ENCODE data around the gene TICAM2.

Gene TICAM2

DNA sequence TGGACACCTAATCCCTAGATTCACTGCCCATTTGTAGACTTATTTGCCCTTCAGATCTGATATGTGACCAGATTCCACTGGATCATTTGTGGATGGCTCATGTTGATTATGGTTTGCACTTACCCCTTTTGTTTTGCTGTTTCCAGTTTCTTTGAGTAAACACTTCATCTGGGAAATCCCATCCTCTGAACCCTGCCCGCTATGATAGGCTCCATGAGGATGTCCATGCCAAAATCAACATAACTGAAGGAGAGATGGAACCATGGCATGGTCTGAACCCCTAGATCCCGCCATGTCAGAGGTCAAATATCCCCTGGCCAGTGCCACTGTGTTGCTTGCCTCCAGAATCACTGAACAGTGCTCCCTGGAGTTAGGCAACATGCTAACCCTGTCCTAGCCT is 46.0 kb downstream of the TICAM2 start:
- Histone ChIP-seq H3K4me3 (ENCODE audit: low read depth in 1 of 2, low read length in 2 of 2) (no peak overlapping the region), H3K36me3 (ENCODE audit: control insufficient read depth in 1 of 2, insufficient read depth in 2 of 2, low read length in 2 of 2) (no peaks in the 10 kb centered on the region), H3K27ac (ENCODE audit: low read depth, low read length) (no peak overlapping the region), H3K9ac (ENCODE audit: low read depth in 1 of 2, low read length in 2 of 2) (no peak overlapping the region), H3K27me3 (ENCODE audit: control insufficient read depth in 1 of 2, insufficient read depth in 2 of 2, low read length in 2 of 2) (no peaks in the 10 kb centered on the region), H3K4me1 (ENCODE audit: control insufficient read depth in 1 of 2, insufficient read depth in 2 of 2, low read length in 2 of 2) (peaks cover 0 to 8% of the 10 kb centered on the region in 2 donors), H3K9me3 (ENCODE audit: control insufficient read depth in 1 of 2, low read length in 2 of 2) (no peaks in the 10 kb centered on the region)

DNA sequence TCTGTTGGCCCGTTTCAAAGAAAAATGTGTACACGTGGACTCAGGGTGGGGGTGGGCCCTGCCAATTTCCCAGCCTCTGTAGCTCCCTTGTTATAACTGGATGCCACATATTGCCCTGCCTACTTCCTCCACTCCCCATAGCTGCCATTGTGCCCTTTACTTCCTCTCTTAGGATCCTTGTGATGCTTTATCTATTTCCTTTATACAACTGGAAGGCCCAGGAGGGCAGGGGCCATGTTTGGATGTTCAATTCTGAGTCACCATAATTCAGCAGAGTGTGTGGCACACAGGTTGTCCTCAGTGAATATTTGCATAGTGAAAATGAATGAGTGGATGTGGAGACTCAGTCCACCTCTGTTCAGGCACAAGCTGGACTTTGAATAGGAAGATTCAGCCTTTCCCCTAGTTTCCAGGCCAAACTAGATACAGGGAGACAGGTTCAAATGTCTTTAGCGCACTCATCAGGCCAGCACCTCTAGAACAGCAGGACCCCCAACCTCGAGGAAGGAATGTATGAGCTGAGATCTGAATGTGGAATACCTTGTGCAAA is 47.1 kb downstream of the TICAM2 start:
- Histone ChIP-seq H3K36me3 (ENCODE audit: control insufficient read depth in 1 of 2, insufficient read depth in 2 of 2, low read length in 2 of 2) (no peaks in the 10 kb centered on the region), H3K9ac (ENCODE audit: low read depth in 1 of 2, low read length in 2 of 2) (no peak overlapping the region), H3K27me3 (ENCODE audit: control insufficient read depth in 1 of 2, insufficient read depth in 2 of 2, low read length in 2 of 2) (no peaks in the 10 kb centered on the region), H3K4me3 (ENCODE audit: low read depth in 1 of 2, low read length in 2 of 2) (no peak overlapping the region), H3K9me3 (ENCODE audit: control insufficient read depth in 1 of 2, low read length in 2 of 2) (no peaks in the 10 kb centered on the region), H3K27ac (ENCODE audit: low read depth, low read length) (no peak overlapping the region), H3K4me1 (ENCODE audit: control insufficient read depth in 1 of 2, insufficient read depth in 2 of 2, low read length in 2 of 2) (peaks cover 0 to 8% of the 10 kb centered on the region in 2 donors)

DNA sequence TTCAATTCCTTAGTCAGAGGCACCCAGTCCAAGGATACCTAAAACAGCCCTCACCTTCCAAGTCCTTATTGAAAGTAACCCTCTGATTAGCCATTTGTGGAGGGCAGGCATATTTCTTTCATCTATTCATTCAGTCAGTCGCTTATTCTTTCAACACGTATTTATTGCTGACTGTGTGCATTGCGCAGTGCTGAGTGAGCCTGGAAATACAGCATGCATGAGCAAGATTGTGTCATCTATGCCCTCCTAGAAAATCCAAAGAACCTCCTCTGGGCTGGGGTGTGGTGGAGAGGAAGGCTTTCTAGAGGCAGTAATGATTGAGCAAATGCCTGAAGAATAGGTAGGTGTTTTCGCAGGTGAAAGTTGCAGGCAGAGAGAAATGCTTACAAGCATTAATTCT is 49.2 kb downstream of the TICAM2 start:
- Histone ChIP-seq H3K4me3 (ENCODE audit: low read depth in 1 of 2, low read length in 2 of 2) (no peak overlapping the region), H3K27ac (ENCODE audit: low read depth, low read length) (no peak overlapping the region), H3K9ac (ENCODE audit: low read depth in 1 of 2, low read length in 2 of 2) (no peak overlapping the region), H3K36me3 (ENCODE audit: control insufficient read depth in 1 of 2, insufficient read depth in 2 of 2, low read length in 2 of 2) (no peaks in the 10 kb centered on the region), H3K9me3 (ENCODE audit: control insufficient read depth in 1 of 2, low read length in 2 of 2) (no peaks in the 10 kb centered on the region), H3K27me3 (ENCODE audit: control insufficient read depth in 1 of 2, insufficient read depth in 2 of 2, low read length in 2 of 2) (no peaks in the 10 kb centered on the region), H3K4me1 (ENCODE audit: control insufficient read depth in 1 of 2, insufficient read depth in 2 of 2, low read length in 2 of 2) (peaks cover 0 to 4% of the 10 kb centered on the region in 2 donors)

DNA sequence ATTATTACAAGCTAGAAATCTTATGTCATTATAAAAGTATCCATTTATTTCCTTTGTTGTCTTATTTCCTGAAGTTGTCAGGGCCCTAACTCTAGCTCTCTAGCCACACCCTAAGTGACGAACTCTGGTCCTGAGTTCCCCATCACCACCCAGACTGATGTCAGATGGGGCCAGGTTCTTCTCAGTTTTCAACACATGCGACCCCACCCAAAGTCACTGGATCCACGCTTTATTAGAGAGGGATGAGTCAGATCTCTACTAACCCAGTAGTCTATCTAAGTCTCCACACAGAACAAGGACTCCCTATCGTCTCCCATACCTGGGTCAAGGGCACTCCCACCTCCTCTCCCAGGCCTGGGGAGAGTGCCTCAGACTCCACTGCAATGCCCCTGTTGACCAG is 50.9 kb downstream of the TICAM2 start:
- H3K27me3 ChIP-seq (ENCODE audit: control insufficient read depth in 1 of 2, insufficient read depth in 2 of 2, low read length in 2 of 2): no peaks in the 10 kb centered on the region
- no peak overlapping the region for H3K9ac ChIP-seq (ENCODE audit: low read depth in 1 of 2, low read length in 2 of 2)
- H3K9me3 ChIP-seq (ENCODE audit: control insufficient read depth in 1 of 2, low read length in 2 of 2): peaks cover 0 to 3% of the 10 kb centered on the region in 2 donors
- no peak overlapping the region for H3K27ac ChIP-seq (ENCODE audit: low read depth, low read length)
- no peaks in the 10 kb centered on the region for H3K36me3 ChIP-seq (ENCODE audit: control insufficient read depth in 1 of 2, insufficient read depth in 2 of 2, low read length in 2 of 2)
- H3K4me1 ChIP-seq (ENCODE audit: control insufficient read depth in 1 of 2, insufficient read depth in 2 of 2, low read length in 2 of 2): no peaks in the 10 kb centered on the region
- H3K4me3 ChIP-seq (ENCODE audit: low read depth in 1 of 2, low read length in 2 of 2): no peak overlapping the region

DNA sequence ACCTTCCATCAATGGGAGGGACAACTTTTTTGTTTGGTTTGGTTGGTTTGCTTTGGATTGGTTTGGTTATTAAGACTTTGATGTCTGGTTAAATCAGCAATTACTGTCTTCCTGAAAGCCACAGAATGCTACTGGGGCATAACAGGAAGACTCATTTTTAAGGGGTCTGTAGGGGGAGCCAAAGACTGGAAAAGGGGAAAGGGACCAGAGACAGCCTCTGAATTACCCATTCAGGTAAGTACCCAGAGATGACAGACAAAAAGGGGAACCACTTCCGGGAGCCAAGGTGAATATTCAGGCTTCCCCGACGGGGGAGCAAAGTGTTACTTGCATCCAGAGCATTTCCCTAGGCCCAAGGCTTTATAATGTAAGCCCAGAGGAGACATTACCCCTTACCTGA is 53.1 kb downstream of the TICAM2 start:
- H3K36me3 ChIP-seq (ENCODE audit: control insufficient read depth in 1 of 2, insufficient read depth in 2 of 2, low read length in 2 of 2): no peaks in the 10 kb centered on the region
- no peak overlapping the region for H3K27ac ChIP-seq (ENCODE audit: low read depth, low read length)
- H3K27me3 ChIP-seq (ENCODE audit: control insufficient read depth in 1 of 2, insufficient read depth in 2 of 2, low read length in 2 of 2): no peaks in the 10 kb centered on the region
- H3K9me3 ChIP-seq (ENCODE audit: control insufficient read depth in 1 of 2, low read length in 2 of 2): peaks cover 0 to 14% of the 10 kb centered on the region in 2 donors
- H3K4me3 ChIP-seq (ENCODE audit: low read depth in 1 of 2, low read length in 2 of 2): no peak overlapping the region
- no peaks in the 10 kb centered on the region for H3K4me1 ChIP-seq (ENCODE audit: control insufficient read depth in 1 of 2, insufficient read depth in 2 of 2, low read length in 2 of 2)
- H3K9ac ChIP-seq (ENCODE audit: low read depth in 1 of 2, low read length in 2 of 2): no peak overlapping the region

DNA sequence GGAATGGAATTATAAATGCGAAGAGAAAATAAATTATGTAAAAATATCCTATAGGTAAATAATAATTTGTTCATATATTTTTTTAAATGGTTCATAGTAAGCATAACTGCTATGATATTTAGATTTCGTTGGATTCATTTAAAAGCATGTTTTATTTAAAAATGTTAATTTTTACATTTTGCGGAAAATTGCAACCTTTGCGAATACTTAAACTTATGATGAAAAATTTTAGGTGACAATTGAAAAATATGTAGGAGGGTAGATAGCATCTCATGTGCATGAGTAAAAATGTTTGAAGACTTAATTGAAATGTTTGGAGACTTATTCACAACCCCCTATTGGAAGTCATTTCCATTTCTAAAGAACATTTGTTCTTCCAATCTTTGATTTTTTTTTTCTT is 53.6 kb downstream of the TICAM2 start:
- Histone ChIP-seq H3K9me3 (ENCODE audit: control insufficient read depth in 1 of 2, low read length in 2 of 2) (peaks cover 0 to 14% of the 10 kb centered on the region in 2 donors), H3K9ac (ENCODE audit: low read depth in 1 of 2, low read length in 2 of 2) (no peak overlapping the region), H3K36me3 (ENCODE audit: control insufficient read depth in 1 of 2, insufficient read depth in 2 of 2, low read length in 2 of 2) (no peaks in the 10 kb centered on the region), H3K4me1 (ENCODE audit: control insufficient read depth in 1 of 2, insufficient read depth in 2 of 2, low read length in 2 of 2) (no peaks in the 10 kb centered on the region), H3K27ac (ENCODE audit: low read depth, low read length) (no peak overlapping the region), H3K4me3 (ENCODE audit: low read depth in 1 of 2, low read length in 2 of 2) (no peak overlapping the region), H3K27me3 (ENCODE audit: control insufficient read depth in 1 of 2, insufficient read depth in 2 of 2, low read length in 2 of 2) (no peaks in the 10 kb centered on the region)

DNA sequence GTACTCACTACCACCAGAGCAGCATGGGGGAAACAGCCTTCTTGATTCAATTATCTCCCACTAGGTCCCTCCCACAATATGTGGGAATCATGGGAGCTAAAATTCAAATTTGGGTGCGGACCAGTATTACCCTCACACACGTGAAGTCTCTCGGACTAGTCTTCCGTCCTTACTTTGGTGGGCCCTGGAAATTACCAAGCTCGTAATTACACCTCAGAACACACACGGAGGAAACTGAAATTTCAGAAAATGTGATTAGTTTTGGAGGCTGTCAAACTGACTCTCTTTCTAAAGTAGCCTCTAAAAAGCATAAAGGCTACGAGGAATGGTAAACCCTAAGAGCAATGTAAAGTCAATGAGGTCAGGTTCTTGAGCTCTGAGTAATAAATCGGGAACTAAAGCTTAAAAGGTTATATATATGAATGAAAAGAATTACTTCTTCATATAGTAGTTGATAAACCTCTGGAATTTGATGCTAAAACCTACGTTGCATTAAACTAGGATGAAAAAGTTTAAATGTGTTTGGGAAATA is 56.9 kb downstream of the TICAM2 start:
- no peak overlapping the region for H3K27ac ChIP-seq (ENCODE audit: low read depth, low read length)

DNA sequence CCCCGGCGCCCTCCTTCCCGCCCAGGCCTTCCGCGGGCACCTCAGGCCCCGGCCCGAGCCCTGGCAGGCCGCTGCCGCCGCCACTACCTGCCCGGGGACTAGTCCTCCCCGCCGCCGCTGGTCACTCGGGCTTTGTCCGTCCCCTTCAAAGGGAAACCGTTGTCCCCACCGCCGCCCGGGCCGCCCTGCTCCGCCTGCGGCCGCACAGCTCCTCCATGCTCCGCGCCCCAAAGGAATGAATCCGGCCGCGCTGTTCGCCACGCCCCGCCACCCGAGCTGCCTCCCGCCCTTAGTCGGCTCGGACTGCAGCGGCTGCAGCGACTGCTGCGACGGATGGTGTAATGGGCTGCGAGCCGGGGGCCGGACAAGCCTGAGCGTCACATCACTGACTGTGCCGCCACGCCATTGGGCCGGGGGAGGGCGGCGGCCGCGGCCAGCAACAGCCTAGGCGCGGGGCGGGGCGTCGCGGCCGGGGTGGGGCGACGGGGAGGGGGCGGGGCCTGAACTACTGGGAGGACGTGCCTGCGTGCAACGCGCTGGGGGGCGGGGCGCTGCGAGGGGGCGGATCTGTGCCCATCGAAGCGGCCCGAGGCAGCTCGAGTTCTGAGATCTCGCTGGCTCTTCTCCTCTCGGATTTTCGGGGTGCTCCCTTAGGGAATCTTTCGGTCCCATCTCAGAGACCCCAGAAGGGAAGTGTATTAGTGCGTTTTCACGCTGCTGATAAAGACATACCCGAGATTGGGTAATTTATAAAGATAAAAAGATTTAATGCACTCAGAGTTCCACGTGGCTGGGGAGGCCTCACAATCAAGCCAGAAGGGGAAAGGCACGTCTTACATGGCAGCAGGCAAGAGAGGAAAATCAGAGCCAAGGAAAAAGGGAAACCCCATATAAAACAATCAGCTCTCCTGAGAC is 57.6 kb downstream of the TICAM2 start, which contains the start of gene FEM1C:
Gene FEM1C (minus strand): TSS at position 340 of the 915 bp plus-strand sequence. CDS start 1,282 bp downstream, outside the sequence.
- Histone ChIP-seq H3K4me1 (ENCODE audit: control insufficient read depth in 1 of 2, insufficient read depth in 2 of 2, low read length in 2 of 2) (peaks cover 20 to 28% of the 10 kb centered on the region in 2 donors), H3K9me3 (ENCODE audit: control insufficient read depth in 1 of 2, low read length in 2 of 2) (peaks cover 0 to 14% of the 10 kb centered on the region in 2 donors), H3K27ac (ENCODE audit: low read depth, low read length) (peak within 1 kb of the TSS; percentile 99), H3K36me3 (ENCODE audit: control insufficient read depth in 1 of 2, insufficient read depth in 2 of 2, low read length in 2 of 2) (peaks cover 4 to 10% of the 10 kb centered on the region in 2 donors), H3K4me3 (ENCODE audit: low read depth in 1 of 2, low read length in 2 of 2) (peak within 1 kb of the TSS; percentile 68 to 91), H3K9ac (ENCODE audit: low read depth in 1 of 2, low read length in 2 of 2) (peak within 1 kb of the TSS; percentile 91 to 97), H3K27me3 (ENCODE audit: control insufficient read depth in 1 of 2, insufficient read depth in 2 of 2, low read length in 2 of 2) (no peaks in the 10 kb centered on the region)

More for the DNA sequence above, 56.9 kb downstream of the TICAM2 start:
- peak overlapping the region in 1 of 2 donors; percentile 52 for H3K9ac ChIP-seq (ENCODE audit: low read depth in 1 of 2, low read length in 2 of 2)
- H3K4me1 ChIP-seq (ENCODE audit: control insufficient read depth in 1 of 2, insufficient read depth in 2 of 2, low read length in 2 of 2): peaks cover 14 to 21% of the 10 kb centered on the region in 2 donors
- peaks cover 4 to 5% of the 10 kb centered on the region in 2 donors for H3K36me3 ChIP-seq (ENCODE audit: control insufficient read depth in 1 of 2, insufficient read depth in 2 of 2, low read length in 2 of 2)
- peaks cover 0 to 14% of the 10 kb centered on the region in 2 donors for H3K9me3 ChIP-seq (ENCODE audit: control insufficient read depth in 1 of 2, low read length in 2 of 2)
- H3K4me3 ChIP-seq (ENCODE audit: low read depth in 1 of 2, low read length in 2 of 2): peak overlapping the region; percentile 41 to 56
- H3K27me3 ChIP-seq (ENCODE audit: control insufficient read depth in 1 of 2, insufficient read depth in 2 of 2, low read length in 2 of 2): no peaks in the 10 kb centered on the region

DNA sequence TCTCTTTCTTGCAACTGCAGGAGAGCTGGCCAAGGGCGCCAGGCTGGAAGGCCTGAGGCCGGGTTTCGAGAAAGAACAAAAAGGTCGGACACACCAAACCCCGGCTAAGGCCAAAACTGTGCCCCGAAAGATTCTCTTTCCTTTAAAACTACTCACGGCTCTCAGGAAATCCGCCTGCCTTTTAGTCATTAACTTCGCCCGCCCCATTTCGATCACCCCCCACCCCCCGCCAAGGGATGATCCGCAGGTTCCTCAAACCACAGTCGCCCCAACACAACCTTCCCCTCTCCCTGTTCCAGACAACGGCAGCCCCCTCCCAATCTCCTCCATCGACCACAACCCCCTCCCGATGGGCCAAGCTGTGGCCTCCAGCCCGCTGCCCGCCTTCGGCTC is 58.2 kb downstream of the TICAM2 start:
- Histone ChIP-seq H3K4me3 (ENCODE audit: low read depth in 1 of 2, low read length in 2 of 2) (peak overlapping the region; percentile 68 to 91), H3K9ac (ENCODE audit: low read depth in 1 of 2, low read length in 2 of 2) (peak overlapping the region; percentile 91 to 97), H3K9me3 (ENCODE audit: control insufficient read depth in 1 of 2, low read length in 2 of 2) (peaks cover 0 to 14% of the 10 kb centered on the region in 2 donors), H3K27me3 (ENCODE audit: control insufficient read depth in 1 of 2, insufficient read depth in 2 of 2, low read length in 2 of 2) (no peaks in the 10 kb centered on the region), H3K36me3 (ENCODE audit: control insufficient read depth in 1 of 2, insufficient read depth in 2 of 2, low read length in 2 of 2) (peaks cover 4 to 12% of the 10 kb centered on the region in 2 donors), H3K4me1 (ENCODE audit: control insufficient read depth in 1 of 2, insufficient read depth in 2 of 2, low read length in 2 of 2) (peaks cover 25 to 34% of the 10 kb centered on the region in 2 donors), H3K27ac (ENCODE audit: low read depth, low read length) (peak overlapping the region; percentile 99)
